ENCODE measurements around the gene ADAM19. TPM values are rescaled to one million over a fixed set of nuclear protein-coding genes. Genes with fewer than 3 reads are reported as not detected.

The ADAM19 gene
- total and polyA plus RNA-seq, 2 experiments from 2014 or later = 9.1 to 13.2 TPM

DNA sequence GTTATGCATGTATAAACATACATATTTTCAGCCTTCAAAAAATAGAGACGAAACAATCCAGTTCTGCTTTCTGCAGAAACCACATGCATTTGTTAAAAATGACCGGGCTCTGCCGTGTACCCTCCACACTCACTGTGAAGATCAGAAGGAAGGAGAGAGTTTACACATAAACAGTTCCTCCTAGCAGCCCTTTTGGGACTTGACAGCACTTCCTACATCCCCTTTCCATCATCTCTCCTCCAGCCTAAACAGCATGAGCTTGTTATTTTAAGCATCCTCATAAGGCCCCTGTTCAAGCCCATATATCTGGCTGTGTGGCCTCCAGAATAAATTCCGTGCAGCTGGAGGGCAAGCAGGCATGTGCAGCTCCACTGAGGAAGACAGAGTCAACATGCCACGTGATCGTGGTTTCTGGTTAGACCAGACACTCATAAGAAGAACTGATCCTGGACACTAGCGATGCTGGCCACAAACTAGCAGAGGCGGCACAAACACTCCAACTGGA, 73.4 kb downstream of the ADAM19 start (continued):
- TF ChIP-seq ETS1 (IDR thresholded peaks at IDR 0.05) = no peak
- TF ChIP-seq ZNF114 (CRISPR knock-in tag; IDR thresholded peaks at IDR 0.05) = no peak
- TF ChIP-seq, protein P1, sequence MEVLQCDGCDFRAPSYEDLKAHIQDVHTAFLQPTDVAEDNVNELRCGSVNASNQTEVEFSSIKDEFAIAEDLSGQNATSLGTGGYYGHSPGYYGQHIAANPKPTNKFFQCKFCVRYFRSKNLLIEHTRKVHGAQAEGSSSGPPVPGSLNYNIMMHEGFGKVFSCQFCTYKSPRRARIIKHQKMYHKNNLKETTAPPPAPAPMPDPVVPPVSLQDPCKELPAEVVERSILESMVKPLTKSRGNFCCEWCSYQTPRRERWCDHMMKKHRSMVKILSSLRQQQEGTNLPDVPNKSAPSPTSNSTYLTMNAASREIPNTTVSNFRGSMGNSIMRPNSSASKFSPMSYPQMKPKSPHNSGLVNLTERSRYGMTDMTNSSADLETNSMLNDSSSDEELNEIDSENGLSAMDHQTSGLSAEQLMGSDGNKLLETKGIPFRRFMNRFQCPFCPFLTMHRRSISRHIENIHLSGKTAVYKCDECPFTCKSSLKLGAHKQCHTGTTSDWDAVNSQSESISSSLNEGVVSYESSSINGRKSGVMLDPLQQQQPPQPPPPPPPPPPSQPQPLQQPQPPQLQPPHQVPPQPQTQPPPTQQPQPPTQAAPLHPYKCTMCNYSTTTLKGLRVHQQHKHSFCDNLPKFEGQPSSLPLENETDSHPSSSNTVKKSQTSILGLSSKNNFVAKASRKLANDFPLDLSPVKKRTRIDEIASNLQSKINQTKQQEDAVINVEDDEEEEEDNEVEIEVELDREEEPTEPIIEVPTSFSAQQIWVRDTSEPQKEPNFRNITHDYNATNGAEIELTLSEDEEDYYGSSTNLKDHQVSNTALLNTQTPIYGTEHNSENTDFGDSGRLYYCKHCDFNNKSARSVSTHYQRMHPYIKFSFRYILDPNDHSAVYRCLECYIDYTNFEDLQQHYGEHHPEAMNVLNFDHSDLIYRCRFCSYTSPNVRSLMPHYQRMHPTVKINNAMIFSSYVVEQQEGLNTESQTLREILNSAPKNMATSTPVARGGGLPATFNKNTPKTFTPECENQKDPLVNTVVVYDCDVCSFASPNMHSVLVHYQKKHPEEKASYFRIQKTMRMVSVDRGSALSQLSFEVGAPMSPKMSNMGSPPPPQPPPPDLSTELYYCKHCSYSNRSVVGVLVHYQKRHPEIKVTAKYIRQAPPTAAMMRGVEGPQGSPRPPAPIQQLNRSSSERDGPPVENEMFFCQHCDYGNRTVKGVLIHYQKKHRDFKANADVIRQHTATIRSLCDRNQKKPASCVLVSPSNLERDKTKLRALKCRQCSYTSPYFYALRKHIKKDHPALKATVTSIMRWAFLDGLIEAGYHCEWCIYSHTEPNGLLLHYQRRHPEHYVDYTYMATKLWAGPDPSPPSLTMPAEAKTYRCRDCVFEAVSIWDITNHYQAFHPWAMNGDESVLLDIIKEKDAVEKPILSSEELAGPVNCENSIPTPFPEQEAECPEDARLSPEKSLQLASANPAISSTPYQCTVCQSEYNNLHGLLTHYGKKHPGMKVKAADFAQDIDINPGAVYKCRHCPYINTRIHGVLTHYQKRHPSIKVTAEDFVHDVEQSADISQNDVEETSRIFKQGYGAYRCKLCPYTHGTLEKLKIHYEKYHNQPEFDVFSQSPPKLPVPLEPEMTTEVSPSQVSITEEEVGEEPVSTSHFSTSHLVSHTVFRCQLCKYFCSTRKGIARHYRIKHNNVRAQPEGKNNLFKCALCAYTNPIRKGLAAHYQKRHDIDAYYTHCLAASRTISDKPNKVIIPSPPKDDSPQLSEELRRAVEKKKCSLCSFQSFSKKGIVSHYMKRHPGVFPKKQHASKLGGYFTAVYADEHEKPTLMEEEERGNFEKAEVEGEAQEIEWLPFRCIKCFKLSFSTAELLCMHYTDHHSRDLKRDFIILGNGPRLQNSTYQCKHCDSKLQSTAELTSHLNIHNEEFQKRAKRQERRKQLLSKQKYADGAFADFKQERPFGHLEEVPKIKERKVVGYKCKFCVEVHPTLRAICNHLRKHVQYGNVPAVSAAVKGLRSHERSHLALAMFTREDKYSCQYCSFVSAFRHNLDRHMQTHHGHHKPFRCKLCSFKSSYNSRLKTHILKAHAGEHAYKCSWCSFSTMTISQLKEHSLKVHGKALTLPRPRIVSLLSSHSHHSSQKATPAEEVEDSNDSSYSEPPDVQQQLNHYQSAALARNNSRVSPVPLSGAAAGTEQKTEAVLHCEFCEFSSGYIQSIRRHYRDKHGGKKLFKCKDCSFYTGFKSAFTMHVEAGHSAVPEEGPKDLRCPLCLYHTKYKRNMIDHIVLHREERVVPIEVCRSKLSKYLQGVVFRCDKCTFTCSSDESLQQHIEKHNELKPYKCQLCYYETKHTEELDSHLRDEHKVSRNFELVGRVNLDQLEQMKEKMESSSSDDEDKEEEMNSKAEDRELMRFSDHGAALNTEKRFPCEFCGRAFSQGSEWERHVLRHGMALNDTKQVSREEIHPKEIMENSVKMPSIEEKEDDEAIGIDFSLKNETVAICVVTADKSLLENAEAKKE (CRISPR knock-in tag; IDR thresholded peaks at IDR 0.05) = no peak
- TF ChIP-seq NANOG (IDR thresholded peaks at IDR 0.05; ENCODE audit: borderline replicate concordance) = no peak
- no peak for TF ChIP-seq EZH2phosphoT487 (IDR thresholded peaks at IDR 0.05; ENCODE audit: unreplicated experiment)
- TF ChIP-seq STAT1 (IDR thresholded peaks at IDR 0.05; ENCODE audit: unreplicated experiment) = no peak

- no peaks in the 10 kb centered on the region for H4K20me1 ChIP-seq (replicated peaks; ENCODE audit: insufficient read depth)
- DNase-seq (ENCODE audit: low spot score) (no peak), ATAC-seq (peak; percentile 28; the same call in 1 of the 3 replicates)
- H3K4me2 ChIP-seq = no peak overlapping the region
- no peaks in the 10 kb centered on the region for H3K9me2 ChIP-seq (ENCODE audit: insufficient read depth)
- no peak overlapping the region for H3K27ac Mint-ChIP-seq
- peaks cover 3% of the 10 kb centered on the region; the same call in 1 of the 3 replicates for H3K36me3 Mint-ChIP-seq (ENCODE audit: low read depth)
- H3K9me3 Mint-ChIP-seq = no peaks in the 10 kb centered on the region
- H3K4me3 Mint-ChIP-seq = no peak overlapping the region
- no peak overlapping the region for H3K27ac ChIP-seq (ENCODE audit: low read depth)
- no peaks in the 10 kb centered on the region for H3K27me3 ChIP-seq (ENCODE audit: insufficient read depth)
- H3K79me2 ChIP-seq (replicated peaks; ENCODE audit: insufficient read depth) = no peaks in the 10 kb centered on the region
- no peak overlapping the region for H2AFZ ChIP-seq
- no peak overlapping the region for H3K4me3 ChIP-seq
- H3K4me1 ChIP-seq (ENCODE audit: insufficient read depth) = no peaks in the 10 kb centered on the region
- peaks cover 2% of the 10 kb centered on the region for H3K27me3 Mint-ChIP-seq (ENCODE audit: insufficient read depth, low read depth, poor library complexity)
- no peaks in the 10 kb centered on the region for H3K36me3 ChIP-seq (ENCODE audit: insufficient read depth)
- H3F3A ChIP-seq (replicated peaks; ENCODE audit: low read depth) = no peaks in the 10 kb centered on the region
- H3K4me1 Mint-ChIP-seq = no peaks in the 10 kb centered on the region
- no peak for TF ChIP-seq EZH2phosphoT487 (IDR thresholded peaks at IDR 0.05; ENCODE audit: unreplicated experiment)
- TF ChIP-seq JUNB (IDR thresholded peaks at IDR 0.05; ENCODE audit: unreplicated experiment) = no peak
- TF ChIP-seq CREB1 (CRISPR knock-in tag; IDR thresholded peaks at IDR 0.05; ENCODE audit: low read depth) = no peak
- TF ChIP-seq ETS1 (IDR thresholded peaks at IDR 0.05) = no peak
- TF ChIP-seq ZNF331 (CRISPR knock-in tag; IDR thresholded peaks at IDR 0.05; ENCODE audit: low read depth) = no peak
- no peak for TF ChIP-seq ZNF114 (CRISPR knock-in tag; IDR thresholded peaks at IDR 0.05)
- no peak for TF ChIP-seq STAT1 (IDR thresholded peaks at IDR 0.05; ENCODE audit: unreplicated experiment)
- TF ChIP-seq EZH2 (IDR thresholded peaks at IDR 0.05; ENCODE audit: low read depth, unreplicated experiment) = no peak
- TF ChIP-seq NANOG (IDR thresholded peaks at IDR 0.05; ENCODE audit: borderline replicate concordance) = no peak
- no peak for TF ChIP-seq REST (IDR thresholded peaks at IDR 0.05; ENCODE audit: unreplicated experiment)
These were observed 77.5 kb downstream of the ADAM19 start for GRCh38 chr5:157497875-157498611.

All from GM23338 (cell line).